COLO668 (cell line): ENCODE results near the gene C1orf116.

ENCODE experiments used
- DNase-seq: peaks from one replicate; lab custom pipeline; 2025; ENCODE audit not compliant: unreplicated experiment; lab: John Stamatoyannopoulos, UW

C1orf116 gene

DNA sequence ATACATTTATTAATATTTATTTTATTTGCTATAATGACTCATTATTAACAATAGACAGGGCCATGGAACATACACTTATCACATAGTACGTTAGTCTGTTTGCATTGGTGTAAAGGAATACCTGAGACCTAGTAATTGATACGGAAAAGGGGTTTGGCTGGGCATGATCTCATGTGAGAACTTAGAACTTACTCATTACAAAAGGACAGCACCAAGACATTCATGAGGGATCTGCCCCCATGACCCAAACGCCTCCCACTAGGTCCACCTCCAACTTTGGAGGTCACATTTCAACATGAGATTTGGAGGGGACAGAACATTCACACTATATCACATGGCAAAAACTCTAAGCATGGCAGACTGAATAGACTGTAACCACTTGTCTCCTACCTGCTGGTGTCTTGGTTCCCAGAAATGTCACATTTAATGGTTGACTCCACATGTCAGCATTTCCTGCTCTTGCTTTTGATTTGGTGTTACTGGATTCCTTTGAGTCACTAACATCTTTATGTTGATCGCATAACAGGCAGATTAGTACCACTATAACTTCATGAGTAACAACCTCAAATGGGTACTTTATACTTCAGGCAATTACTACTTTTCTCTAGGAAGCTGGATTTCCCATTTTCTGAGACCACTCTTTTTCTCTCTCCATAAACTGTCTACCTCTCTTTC, 3.5 kb upstream of the C1orf116 start:
- DNase-seq = no peak

DNA sequence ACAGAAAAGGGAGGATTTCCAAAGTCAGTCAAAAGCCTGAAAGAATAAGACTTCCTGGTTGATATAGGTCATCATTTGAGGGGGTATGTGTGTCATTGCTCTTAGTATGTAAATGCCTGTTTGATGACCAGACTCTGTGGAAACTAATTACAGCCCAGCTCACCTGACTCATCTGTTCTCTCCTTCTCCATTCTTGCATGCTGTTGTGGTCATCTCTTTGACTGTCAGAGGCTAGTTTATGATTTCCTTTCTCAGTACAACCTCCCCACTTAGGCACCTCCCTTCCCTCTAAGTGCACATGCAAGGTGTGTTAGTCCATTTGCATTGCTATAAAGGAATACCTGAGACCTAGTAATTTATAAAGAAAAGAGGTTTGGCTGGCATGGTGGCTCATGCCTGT, 2.4 kb upstream of the C1orf116 start:
- no peak for DNase-seq

DNA sequence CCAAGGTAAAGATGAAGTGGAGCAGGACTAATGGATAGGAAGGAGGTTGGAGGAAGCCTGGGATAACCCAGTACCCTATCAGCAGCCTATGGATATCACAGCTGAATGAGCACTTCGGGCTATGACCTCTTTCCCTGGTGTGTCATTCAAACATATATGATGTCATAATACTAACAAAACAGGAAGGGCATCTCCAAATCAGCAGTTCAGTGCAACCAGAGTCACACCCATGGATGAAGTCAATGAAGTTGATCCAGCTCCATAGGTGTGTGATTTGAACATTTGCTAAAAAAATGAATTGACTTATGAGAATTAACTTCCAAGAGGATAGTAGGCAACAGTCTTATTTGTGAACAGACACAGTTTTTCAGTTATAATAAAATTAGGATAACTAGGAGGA, 1.7 kb upstream of the C1orf116 start:
- DNase-seq = no peak

DNA sequence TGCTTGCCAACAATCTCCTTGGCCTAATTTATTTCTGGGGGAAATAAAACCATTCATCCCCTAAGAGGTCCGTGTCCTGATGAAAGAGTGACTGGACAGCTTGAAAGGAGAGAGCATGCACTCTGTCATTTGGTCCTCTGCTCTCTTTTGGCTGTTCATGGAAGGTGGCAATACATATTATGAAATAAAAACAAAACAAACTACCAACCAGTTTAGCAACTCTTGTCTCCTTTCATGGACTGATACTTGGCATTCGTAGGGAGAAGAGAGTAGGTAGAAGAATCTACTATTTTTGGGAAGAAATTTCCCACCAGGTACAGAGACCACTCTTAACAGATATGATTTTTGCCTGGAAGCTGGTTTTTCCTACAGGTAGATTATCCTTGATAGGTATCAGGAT, 746 bp upstream of the C1orf116 start:
- no peak for DNase-seq

DNA sequence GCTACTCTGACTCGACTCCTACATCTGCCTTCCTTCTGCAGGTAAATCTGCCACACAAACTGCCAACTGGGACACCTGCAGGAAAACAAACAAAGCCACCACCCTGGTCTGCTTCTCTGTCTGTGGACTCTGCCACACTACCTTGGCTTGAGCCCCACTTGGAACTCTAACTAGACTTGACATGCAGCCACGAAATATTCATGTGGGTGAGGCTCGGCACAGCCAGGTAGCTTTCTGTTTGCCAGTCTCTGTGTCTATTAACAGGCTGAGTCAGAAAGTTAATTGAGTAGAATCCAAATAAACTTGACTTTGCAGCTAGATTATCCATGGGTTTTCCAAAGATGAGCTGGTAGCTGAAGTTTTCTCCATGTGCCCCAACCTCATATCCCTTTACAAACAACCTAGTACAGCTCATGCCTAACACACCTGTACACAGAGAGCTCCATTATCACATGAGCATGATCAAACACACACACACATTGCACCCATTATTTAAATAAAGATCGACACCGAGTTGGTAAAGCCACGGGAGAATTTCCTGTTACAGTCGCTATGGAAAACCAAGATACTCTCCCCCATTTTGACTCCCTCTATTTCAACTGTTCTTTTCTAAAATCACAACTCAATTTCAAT, 808 bp downstream of the C1orf116 start:
- peak; percentile 64 for DNase-seq

DNA sequence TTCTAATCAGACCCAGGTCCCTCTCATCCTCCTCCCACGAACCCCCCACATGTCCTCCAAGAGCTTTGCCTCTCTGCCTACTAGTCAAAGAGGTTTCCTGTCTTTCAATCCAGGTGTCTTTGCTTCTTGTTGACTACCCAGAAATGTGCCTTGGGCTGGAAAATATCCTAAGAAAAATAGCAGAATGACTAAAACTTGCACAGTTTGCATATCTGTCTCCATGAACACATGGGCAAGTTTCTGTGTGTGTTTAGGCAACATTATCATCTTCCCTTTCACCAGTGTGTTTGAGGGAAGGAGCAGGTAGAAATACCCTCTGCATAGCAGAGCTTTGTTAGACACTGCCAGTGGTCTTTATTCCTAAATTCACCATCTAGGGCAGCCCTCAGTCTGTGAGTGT, 1.5 kb downstream of the C1orf116 start:
- no peak for DNase-seq

DNA sequence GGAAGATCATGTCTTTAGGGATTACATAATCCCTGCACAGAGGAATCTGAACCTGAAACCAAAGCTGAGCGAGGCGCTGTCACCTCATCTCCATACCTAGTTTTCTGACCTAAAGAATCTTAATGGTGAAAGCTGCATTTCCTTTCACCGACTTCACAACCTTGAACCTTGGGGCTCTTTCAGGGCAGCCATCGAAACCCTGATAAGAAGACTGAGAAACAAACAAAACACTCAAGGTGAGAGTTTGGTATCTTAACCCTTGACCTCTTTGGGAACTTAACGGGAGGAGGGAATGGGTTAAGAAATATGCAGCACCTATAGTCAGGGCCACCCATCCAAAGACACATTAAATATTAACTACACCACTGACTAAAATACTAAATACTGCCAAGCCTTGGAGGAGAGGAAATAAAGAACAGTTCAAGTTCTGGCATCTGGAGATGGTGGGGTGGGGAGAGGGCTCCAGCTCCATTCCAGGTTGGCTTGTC, 2.0 kb downstream of the C1orf116 start:
- DNase-seq = no peak

DNA sequence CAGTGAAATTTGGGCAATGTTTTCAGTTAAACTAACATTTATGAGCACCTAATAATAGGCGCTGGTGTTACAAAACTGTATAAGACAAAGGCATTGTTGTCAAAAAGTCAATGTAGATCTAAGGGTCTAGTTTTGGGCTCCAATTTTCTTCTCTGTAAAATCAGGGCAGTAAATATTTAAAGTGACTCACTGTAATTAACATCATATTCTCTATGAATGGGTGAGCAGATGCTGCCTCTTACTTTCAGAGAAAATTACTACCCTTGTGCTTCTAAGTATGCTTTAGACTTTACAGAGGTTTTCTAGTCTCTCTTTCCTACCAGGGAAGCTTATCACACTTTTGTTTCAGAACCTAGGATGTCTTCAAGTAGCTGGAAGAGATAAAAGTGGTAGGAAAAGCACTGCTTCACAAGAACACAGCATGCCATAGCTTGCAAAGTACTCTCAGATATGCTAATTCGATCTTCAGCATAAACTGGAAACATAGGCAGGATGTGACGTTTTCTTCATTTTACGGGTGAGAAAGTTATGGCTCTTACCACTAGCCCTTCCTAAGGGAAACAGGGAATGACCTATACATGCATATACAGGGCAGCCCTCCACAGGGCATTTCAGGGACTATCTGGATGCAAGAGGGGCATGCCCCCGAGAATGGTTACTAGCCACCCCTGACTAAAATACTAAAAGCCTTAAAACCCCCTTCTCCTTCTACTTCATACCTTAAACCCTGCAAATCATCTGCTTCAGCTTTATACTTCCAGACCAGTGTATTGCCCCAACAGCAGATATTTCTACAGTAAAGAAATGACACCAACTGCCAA, 2.6 kb downstream of the C1orf116 start:
- DNase-seq = no peak

DNA sequence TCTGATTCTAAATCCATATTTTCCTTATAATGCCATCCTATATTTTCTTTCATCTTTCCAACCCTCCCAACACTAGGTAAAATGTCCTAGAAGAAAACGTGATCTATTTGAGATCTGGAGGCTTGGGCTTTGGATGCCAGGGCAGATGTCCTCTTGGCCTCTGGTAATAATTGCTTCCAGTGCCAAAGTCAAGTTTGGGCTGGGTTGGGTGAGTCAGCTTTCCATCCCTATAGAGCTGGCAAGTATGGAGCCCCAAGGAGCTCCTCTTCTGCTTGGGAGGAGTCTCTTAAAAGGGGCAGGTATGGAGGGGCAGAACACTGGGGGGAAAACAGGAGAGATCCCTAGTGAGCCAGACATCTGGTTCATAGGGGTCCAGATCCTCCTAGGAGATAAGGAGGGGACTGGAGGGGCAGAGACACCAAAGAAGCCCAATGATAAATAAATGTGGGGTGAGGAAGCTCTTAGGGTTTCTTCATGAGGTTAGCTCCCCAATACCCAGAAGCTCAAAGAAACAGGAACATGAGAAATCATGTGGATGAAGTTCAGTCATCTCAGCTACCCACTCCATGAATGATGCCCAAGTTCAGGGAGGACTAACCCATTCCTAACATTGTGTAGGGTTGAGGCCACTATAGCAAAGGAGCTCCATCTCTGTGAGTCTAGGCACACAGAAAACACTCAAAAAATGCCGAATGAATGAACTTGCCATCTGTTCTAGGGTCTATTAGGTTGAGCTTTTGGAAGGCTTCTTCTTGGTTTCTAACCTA, 3.5 kb downstream of the C1orf116 start:
- DNase-seq = no peak

DNA sequence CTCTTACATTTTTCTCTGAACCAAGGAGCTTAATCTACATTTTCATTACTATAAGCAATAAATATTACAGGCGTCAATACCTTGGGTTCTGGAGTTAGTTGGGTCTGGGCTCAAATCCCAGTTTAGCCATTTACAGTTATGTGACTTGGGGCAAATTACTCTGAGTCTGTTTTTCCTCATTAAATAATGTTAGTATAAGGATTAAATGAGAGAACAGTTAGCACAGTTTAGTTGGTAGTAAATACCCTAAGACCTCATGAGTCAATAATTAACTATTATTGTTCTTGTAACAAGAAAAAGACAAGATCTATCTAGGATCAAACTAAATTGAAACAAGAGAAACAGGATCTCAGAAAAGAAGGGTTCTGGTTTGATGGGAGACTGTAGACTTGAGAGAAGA, 4.6 kb downstream of the C1orf116 start:
- DNase-seq = no peak

DNA sequence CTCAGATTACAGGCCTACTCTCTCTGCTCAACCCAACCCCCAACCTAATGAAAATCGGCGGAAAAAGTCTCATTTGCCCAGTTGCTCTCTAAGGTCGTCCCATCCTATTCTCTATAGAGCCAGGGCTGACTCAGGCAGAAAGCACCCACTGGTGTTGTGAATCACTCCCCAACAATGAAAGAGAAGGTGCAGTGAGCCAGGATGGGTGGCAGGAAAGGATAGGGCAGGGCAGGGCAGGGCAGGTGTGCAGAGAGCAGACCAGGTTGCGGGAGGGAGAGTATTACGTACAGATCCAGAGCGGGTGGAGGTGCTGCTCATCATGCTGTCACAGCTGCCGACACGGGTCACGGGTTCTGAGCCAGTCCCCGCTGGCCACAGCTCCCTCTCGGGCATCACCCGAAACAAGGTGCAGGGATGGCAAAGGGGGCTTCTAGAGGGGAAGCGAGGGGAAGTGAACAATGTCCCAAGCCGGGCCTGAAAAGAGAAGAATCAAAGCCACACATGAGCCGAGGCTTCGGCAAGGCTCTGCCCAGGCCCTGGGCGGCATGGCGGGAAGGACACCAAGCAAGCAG, 5.3 kb downstream of the C1orf116 start:
- peak; percentile 83 for DNase-seq

DNA sequence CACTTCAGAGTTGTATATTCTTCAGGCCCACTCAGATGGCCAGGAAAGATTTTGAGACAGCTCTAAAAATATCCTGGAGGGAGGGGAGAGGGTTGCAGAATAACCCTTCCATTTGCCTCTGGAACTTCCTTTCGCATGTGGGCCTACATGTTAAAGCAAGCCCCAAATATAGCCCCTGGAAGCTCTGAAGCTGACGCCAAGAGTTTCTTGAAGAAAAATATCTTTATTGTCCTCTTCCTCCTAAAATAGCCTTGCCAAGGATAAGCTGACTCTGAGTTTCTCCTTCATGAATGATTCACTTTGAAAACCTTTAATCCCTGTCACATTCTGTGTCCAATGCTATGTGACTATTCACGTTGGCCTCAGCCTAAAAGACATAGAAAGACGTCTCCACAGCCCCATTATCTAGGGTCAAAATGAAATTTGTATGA, 6.4 kb downstream of the C1orf116 start:
- no peak for DNase-seq

DNA sequence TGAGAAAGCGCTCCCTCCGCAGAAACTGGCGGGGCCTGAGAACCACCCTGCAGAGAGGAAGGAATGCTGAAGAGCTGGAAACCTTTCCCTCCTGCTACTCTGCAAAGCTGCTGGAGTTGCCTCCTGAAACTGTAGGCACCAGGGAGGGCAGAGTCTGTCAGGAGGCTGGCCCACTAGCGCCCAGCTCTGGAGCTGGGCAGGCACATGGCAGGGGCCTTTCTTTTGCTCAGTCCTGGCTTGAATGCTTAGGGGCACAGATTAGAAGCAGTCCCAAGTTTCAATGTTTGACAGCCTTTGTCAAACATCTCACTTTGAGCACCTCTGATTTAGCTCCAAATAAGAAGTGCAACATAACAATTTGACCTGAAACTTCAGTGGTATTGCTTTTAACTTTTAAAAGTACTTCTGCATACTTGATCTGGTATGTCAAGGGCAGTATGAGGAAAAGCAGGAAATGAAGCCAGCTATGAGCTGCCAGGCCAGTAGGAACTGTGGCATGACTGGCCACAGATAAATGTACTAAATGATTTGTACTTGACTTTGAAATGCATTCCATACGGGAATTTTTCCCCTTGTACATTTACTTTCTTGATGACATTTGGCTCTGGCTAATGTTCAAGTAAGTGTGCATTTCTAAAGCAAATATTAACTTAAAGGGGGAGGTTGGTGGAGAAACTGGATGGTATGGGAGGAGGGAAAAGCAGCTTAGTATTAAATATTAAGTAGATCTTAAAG, 7.2 kb downstream of the C1orf116 start:
- no peak for DNase-seq

DNA sequence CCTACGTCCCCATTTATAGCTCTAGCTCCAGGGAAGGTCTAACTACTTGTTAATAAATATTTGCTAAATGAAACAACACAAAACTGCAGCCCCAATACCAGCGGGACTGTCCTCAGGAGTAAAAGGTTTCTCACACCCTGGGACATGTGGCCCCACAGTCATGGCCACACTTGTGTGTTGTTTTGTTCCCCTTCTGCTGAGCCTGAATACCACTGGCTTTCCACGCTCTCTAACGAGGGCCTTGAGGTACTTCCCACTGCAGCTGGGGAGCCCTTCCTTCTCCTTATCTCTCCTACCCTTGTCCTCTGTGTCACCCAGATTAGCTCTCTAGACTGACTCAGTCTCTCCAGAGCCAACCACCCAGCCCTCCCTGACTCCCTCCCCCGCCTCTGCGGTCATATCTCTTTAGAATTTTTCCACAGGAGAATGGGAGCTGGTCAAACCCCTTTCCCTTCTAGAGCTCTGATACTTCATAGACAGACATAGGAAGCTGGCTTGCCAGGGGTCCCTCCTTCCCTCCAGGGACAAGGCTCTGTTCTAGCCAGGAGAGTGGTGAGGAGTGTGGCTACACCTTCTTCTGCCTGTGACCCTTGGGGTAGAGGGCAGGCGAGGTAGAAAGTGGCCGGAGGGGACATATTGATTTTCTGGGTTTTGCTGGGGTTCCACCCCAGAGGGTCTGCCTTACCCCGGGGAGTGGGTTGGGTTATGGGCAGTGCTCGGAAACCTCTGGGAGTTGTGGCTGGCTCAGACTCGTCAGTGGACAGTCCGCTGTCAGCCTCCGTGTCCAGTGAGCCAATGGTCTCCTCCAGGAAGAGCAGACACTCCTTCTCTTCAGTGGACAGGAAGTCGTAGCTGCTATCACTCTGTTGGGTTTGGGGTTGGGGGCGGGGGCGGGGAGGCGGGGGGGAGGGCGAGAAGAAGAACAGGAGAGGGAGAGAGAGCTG, 8.1 kb downstream of the C1orf116 start:
- DNase-seq = no peak

DNA sequence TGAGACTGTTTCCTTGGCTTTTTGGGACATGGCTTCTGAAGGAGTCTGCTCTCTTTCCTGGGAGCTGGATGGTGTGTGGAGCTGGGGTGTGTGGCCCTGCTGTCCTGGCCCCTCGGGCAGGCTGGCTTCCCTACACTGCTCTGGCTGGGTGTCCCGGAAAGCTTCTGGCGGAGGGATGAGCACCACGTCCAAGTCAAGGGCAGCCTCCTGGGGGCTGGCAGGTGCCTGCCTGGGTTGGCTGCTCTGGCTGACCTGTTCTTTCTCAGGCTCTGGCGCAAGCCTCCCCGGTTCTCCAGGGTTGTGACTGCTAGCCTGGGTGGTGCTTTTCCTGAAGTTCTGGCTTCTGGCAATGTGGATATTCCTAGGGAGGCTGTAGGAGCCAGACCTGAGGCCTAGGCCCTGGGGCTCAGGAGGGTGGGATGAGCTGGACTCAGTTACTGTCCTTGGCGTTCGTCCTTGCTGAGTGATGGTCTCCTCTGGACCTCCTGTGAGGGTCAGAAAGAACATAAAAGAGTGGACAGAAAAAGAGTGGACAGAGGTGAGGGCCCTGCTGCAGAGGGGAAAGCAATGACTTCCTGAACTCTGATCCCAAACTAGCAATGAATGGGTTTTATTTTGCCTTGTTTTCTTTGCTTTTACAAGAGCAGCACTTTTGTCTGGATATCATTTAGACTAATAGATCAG, 9.4 kb downstream of the C1orf116 start:
- no peak for DNase-seq

DNA sequence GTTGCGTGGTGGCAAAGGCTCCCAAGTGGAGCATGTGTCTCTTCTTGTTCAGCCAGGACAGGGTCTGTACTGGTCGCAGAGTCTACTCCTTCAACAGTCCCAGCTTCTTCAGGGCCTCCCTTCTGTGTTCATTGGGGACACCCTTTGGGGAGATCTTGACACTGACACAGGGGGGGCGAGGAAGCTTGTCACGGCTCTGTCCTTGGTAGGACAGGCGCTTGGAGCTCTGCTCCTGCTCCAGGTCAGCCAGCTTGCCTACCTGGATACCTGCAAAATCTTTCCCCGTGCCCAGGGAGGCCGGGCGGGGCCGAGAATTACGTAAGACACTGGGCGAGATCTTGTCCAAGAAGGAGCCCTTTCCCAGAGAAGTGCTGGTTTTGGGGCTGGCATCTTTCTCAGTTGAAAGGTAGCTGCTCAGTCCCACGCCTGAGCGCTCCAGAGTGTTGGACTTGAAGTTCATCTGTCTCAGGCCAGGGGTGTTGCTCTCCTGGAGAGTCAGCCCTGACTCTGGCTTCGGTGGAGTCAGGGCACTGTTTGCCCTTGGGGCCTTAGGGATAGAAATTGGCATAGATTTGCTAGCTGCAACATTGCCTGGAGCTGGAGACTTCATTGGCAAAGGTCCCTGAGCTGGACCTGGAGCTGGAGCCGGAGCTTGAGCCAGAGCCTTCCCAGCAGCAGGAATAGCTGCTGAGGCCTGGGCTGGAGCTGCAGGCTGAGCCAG, 10.5 kb downstream of the C1orf116 start:
- DNase-seq = no peak

DNA sequence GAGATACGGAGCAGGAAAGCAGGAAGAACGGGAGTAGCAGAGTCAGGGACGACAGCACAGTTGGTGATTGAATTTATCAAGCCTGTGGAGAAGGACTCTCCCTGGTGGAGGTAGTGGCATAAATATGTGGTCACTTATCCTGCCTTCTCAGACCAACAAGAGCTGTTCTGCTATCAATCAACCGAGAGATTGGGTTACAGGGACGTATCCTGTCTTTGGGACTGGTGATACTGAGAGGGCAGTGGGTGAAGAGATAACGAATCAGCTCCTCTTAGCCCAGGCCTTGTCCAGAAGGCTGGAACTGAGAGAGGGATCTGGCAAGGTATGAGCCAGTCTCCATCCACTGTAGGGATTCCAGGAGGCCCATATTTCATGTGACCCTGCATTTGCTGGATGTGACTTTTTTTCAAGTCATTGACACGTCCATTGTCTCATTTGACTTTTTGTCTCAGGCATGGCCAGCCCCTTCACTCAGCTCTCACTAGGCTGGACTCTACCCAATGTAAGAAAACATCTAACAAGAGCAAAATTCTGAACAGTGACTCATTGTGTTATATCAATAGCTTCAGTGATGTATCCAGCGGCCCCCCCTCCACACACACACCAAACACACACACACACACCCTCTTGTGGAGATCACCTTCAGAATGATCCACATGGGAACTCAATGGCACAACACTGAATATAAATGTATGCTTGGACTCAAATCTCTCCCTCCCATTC, 11.3 kb downstream of the C1orf116 start:
- no peak for DNase-seq
